CD4-positive, alpha-beta T cell treated with Interleukin-1 beta for 1 hour (primary cell): ENCODE measurements around the gene VPS26B.
"Not testable (repeated sequence)": the region's sequence is repeated elsewhere in the genome, so short reads cannot be mapped to it uniquely, and the experiment has no call there.

Source experiments
- DNase-seq, 2 donors: peaks; one replicate each; pipeline ENCODE4 v3.0.0-alpha.2; 2020 to 2022

VPS26B gene

GRCh38 chr11:134233729-134234179 lies 9.3 kb downstream of the VPS26B start:
- DNase-seq, result no peak

- no peak for DNase-seq
Measured at GRCh38 chr11:134235399-134235798, 10.9 kb downstream of the VPS26B start.

GRCh38 chr11:134236834-134237556 lies 12.5 kb downstream of the VPS26B start:
- DNase-seq, result no peak

- no peak for DNase-seq
Measured at GRCh38 chr11:134237557-134237922, 13.1 kb downstream of the VPS26B start.

- no peak for DNase-seq
Measured at GRCh38 chr11:134238956-134239355, 14.5 kb downstream of the VPS26B start.

- no peak for DNase-seq
Measured at GRCh38 chr11:134240592-134240991, 16.1 kb downstream of the VPS26B start.

- no peak for DNase-seq
Measured at GRCh38 chr11:134242376-134242775, 17.9 kb downstream of the VPS26B start.

GRCh38 chr11:134243913-134244312 lies 19.4 kb downstream of the VPS26B start:
- no peak for DNase-seq

GRCh38 chr11:134244593-134244992 lies 20.1 kb downstream of the VPS26B start:
- peak in 1 of 2 donors; percentile 25 for DNase-seq

GRCh38 chr11:134245434-134245833 lies 21.0 kb downstream of the VPS26B start:
- DNase-seq, result no peak

GRCh38 chr11:134246100-134246499 lies 21.6 kb downstream of the VPS26B start:
- no peak for DNase-seq

- DNase-seq, result no peak
Measured at GRCh38 chr11:134246678-134247077, 22.2 kb downstream of the VPS26B start.

GRCh38 chr11:134248910-134249480 lies 24.5 kb downstream of the VPS26B start:
- DNase-seq, result no peak

GRCh38 chr11:134250246-134250645 lies 25.8 kb downstream of the VPS26B start:
- no peak for DNase-seq

GRCh38 chr11:134250675-134251074 lies 26.2 kb downstream of the VPS26B start:
- no peak for DNase-seq

GRCh38 chr11:134252346-134253187 lies 28.1 kb downstream of the VPS26B start:
- DNase-seq, result no peak

GRCh38 chr11:134253188-134253993 lies 28.9 kb downstream of the VPS26B start, which contains the start of the genes ACAD8 and THYN1:
Gene ACAD8 (plus strand): TSS chr11:134253568. CDS start chr11:134253601, 33 bp downstream.
Gene THYN1 (minus strand): TSS chr11:134253352. CDS start chr11:134252882, 470 bp downstream.
- peak; percentile 96 for DNase-seq

GRCh38 chr11:134254433-134255183 lies 30.1 kb downstream of the VPS26B start:
- DNase-seq, result no peak

- not testable (repeated sequence) for DNase-seq
Measured at GRCh38 chr11:134255184-134255561, 30.7 kb downstream of the VPS26B start.

GRCh38 chr11:134257101-134257500 lies 32.6 kb downstream of the VPS26B start:
- DNase-seq, result no peak

- no peak for DNase-seq
Measured at GRCh38 chr11:134258577-134258976, 34.1 kb downstream of the VPS26B start.

- DNase-seq, result no peak
Measured at GRCh38 chr11:134260503-134260902, 36.0 kb downstream of the VPS26B start.
